Vagina (tissue), 2 donors: Measurements from ENCODE around the gene PKN2. TPM values are rescaled to one million over a fixed set of nuclear protein-coding genes. Genes with fewer than 3 reads are reported as not detected.
"Not testable (repeated sequence)": the region's sequence is repeated elsewhere in the genome, so short reads cannot be mapped to it uniquely, and the experiment has no call there.

Source experiments
- DNase-seq, 2 donors: peaks; one replicate each; pipeline ENCODE4 v3.0.0-alpha.2; 2017; ENCODE audit errors: extremely low spot score in 2 of 2
- H3K27ac ChIP-seq: fragments of 200-600 bp; sonication (generic); one replicate; pipeline ENCODE4 v1.5.1; 2019
- H3K27me3 ChIP-seq: fragments of 200-600 bp; sonication (generic); one replicate; pipeline ENCODE4 v1.5.1; 2019
- H3K36me3 ChIP-seq, 2 donors: fragments of 200-600 bp; sonication (generic); one replicate each; pipeline ENCODE4 v1.5.1; 2017 to 2019
- H3K4me1 ChIP-seq: fragments of 200-600 bp; sonication (generic); one replicate; pipeline ENCODE4 v1.5.1; 2019
- H3K4me3 ChIP-seq, 2 donors: fragments of 200-600 bp; sonication (generic); 1 replicate in 1 of 2; 2 replicates in 1 of 2; pipeline ENCODE4 v1.5.1; 2016 to 2019
- H3K9me3 ChIP-seq: fragments of 200-600 bp; sonication (generic); one replicate; pipeline ENCODE4 v1.5.1; 2019
- CTCF ChIP-seq, 3 experiments: fragments of 450-650 bp in 2 of 3; fragments of 200-600 bp in 1 of 3; sonication (generic) in 1 of 3; IDR thresholded peaks; one replicate each; pipeline ENCODE4 v1.5.1; 2017 to 2019; ENCODE audit warnings: antibody characterized with exemption in 3 of 3, mild to moderate bottlenecking in 2 of 3, moderate library complexity in 2 of 3
- POLR2A ChIP-seq, 2 donors: fragments of 450-650 bp; IDR thresholded peaks; one replicate each; pipeline ENCODE4 v1.6.1; 2017; ENCODE audit warnings: antibody characterized with exemption in 2 of 2, mild to moderate bottlenecking in 2 of 2, moderate library complexity in 2 of 2
- POLR2AphosphoS5 ChIP-seq, 2 donors: sonication (generic); formaldehyde crosslinking; IDR thresholded peaks; one replicate each; pipeline ENCODE4 v1.9.0; 2017; ENCODE audit warnings: antibody characterized with exemption in 2 of 2, mild to moderate bottlenecking in 2 of 2, low read depth in 1 of 2; ENCODE audit not compliant: insufficient read depth in 1 of 2
- intact Hi-C: fragments of 100-400 bp; cut with DNase I; formaldehyde crosslinking; loops from one replicate; pipeline ENCODE4 v1.15.1; 2023
- total RNA-seq: library from RNA; depleted of rRNA; stranded (reverse); fragments of >200 nt; gene quantifications from one replicate; pipeline ENCODE4 v1.2.3, GENCODE V29; 2016

Gene PKN2
- total RNA-seq, 1 donor from 2014 or later: 38.3 TPM

- intact Hi-C loops: no loop called here
- DNase-seq: no peak
Observed at GRCh38 chr1:88700425-88701013, 16.4 kb downstream of the PKN2 start.

GRCh38 chr1:88701275-88701674 is 17.2 kb downstream of the PKN2 start:
- TF ChIP-seq POLR2A (IDR thresholded peaks at IDR 0.05) (no peak), POLR2AphosphoS5 (IDR thresholded peaks at IDR 0.05; ENCODE audit: insufficient read depth in 1 of 2, low read depth in 1 of 2) (no peak), CTCF (IDR thresholded peaks at IDR 0.05) (no peak)
- intact Hi-C loops: no loop called here

More at GRCh38 chr1:88700425-88701013, 16.4 kb downstream of the PKN2 start:
- Histone ChIP-seq H3K9me3 (no peaks in the 10 kb centered on the region), H3K4me3 (no peak overlapping the region), H3K4me1 (peaks cover 44% of the 10 kb centered on the region), H3K36me3 (no peaks in the 10 kb centered on the region), H3K27ac (peak overlapping the region; percentile 27), H3K27me3 (no peaks in the 10 kb centered on the region)
- no peak for TF ChIP-seq POLR2A (IDR thresholded peaks at IDR 0.05)
- TF ChIP-seq CTCF (IDR thresholded peaks at IDR 0.05): no peak
- TF ChIP-seq POLR2AphosphoS5 (IDR thresholded peaks at IDR 0.05; ENCODE audit: insufficient read depth in 1 of 2, low read depth in 1 of 2): no peak

GRCh38 chr1:88701793-88702192 is 17.7 kb downstream of the PKN2 start:
- H3K27me3 ChIP-seq, H3K4me3 ChIP-seq, intact Hi-C loops, H3K9me3 ChIP-seq, DNase-seq, H3K36me3 ChIP-seq: not testable (repeated sequence)
- H3K27ac ChIP-seq: peak overlapping the region; percentile 27
- H3K4me1 ChIP-seq: peaks cover 38% of the 10 kb centered on the region

More at GRCh38 chr1:88701275-88701674, 17.2 kb downstream of the PKN2 start:
- Histone ChIP-seq H3K4me1 (peaks cover 40% of the 10 kb centered on the region), H3K9me3 (no peaks in the 10 kb centered on the region), H3K36me3 (no peaks in the 10 kb centered on the region), H3K4me3 (no peak overlapping the region), H3K27ac (peak overlapping the region; percentile 27), H3K27me3 (no peaks in the 10 kb centered on the region)
- DNase-seq: no peak

- Histone ChIP-seq H3K4me1 (no peaks in the 10 kb centered on the region), H3K9me3 (no peaks in the 10 kb centered on the region), H3K27ac (no peak overlapping the region), H3K27me3 (no peaks in the 10 kb centered on the region), H3K4me3 (no peak overlapping the region), H3K36me3 (no peaks in the 10 kb centered on the region)
- no peak for TF ChIP-seq CTCF (IDR thresholded peaks at IDR 0.05)
- no peak for TF ChIP-seq POLR2AphosphoS5 (IDR thresholded peaks at IDR 0.05; ENCODE audit: insufficient read depth in 1 of 2, low read depth in 1 of 2)
- TF ChIP-seq POLR2A (IDR thresholded peaks at IDR 0.05): no peak
- intact Hi-C loops: no loop called here
- DNase-seq: no peak
Observed at GRCh38 chr1:88708011-88708410, 23.9 kb downstream of the PKN2 start.

- H3K4me1 ChIP-seq, H3K4me3 ChIP-seq, H3K36me3 ChIP-seq, H3K9me3 ChIP-seq, H3K27ac ChIP-seq, intact Hi-C loops, H3K27me3 ChIP-seq, DNase-seq: not testable (repeated sequence)
Observed at GRCh38 chr1:88712907-88713306, 28.8 kb downstream of the PKN2 start.

- H3K27ac ChIP-seq, H3K9me3 ChIP-seq, H3K4me3 ChIP-seq, intact Hi-C loops, DNase-seq, H3K27me3 ChIP-seq, H3K36me3 ChIP-seq, H3K4me1 ChIP-seq: not testable (repeated sequence)
Observed at GRCh38 chr1:88716571-88716970, 32.5 kb downstream of the PKN2 start.
